ENCODE data around the gene DTNB. TPM values are rescaled to one million over a fixed set of nuclear protein-coding genes. Genes with fewer than 3 reads are reported as not detected.

Gene DTNB
- total and polyA plus RNA-seq, 10 of the 15 experiments (the other 5 are each of a cell fraction or from before 2014, with no cell fraction given): 4.5 to 30.6 (median 11.9) TPM

DNA sequence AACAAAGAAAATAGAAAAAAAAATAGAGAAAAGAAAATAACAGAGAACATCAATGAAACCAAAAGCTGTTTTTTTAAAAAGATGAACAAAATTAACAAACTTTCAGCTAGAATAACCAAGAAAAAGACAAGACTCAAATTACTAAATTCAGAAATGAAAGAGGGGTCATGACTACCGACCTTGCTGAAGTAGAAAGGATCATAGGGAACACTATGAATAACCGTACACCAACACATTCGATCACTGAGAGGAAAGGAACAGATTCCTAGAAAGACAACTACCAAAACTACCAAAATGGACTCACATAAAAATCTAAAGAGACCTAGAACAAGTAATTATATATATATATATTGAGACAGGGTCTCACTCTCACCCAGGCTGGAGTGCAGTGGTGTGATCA, 37.4 kb upstream of the DTNB start:
- ATAC-seq: no peak
- TF ChIP-seq RAD51 (IDR thresholded peaks at IDR 0.05) (no peak), ZBTB40 (IDR thresholded peaks at IDR 0.05; ENCODE audit: borderline replicate concordance) (no peak), ZBTB33 (IDR thresholded peaks at IDR 0.05) (no peak), TARDBP (IDR thresholded peaks at IDR 0.05; ENCODE audit: borderline replicate concordance) (no peak), IRF4 (IDR thresholded peaks at IDR 0.05; ENCODE audit: low read depth, low read length) (no peak), RELA (IDR thresholded peaks at IDR 0.05; ENCODE audit: borderline replicate concordance, partially characterized antibody) (no peak), HDGF (IDR thresholded peaks at IDR 0.05) (no peak)
- TF ChIP-seq, protein P1, sequence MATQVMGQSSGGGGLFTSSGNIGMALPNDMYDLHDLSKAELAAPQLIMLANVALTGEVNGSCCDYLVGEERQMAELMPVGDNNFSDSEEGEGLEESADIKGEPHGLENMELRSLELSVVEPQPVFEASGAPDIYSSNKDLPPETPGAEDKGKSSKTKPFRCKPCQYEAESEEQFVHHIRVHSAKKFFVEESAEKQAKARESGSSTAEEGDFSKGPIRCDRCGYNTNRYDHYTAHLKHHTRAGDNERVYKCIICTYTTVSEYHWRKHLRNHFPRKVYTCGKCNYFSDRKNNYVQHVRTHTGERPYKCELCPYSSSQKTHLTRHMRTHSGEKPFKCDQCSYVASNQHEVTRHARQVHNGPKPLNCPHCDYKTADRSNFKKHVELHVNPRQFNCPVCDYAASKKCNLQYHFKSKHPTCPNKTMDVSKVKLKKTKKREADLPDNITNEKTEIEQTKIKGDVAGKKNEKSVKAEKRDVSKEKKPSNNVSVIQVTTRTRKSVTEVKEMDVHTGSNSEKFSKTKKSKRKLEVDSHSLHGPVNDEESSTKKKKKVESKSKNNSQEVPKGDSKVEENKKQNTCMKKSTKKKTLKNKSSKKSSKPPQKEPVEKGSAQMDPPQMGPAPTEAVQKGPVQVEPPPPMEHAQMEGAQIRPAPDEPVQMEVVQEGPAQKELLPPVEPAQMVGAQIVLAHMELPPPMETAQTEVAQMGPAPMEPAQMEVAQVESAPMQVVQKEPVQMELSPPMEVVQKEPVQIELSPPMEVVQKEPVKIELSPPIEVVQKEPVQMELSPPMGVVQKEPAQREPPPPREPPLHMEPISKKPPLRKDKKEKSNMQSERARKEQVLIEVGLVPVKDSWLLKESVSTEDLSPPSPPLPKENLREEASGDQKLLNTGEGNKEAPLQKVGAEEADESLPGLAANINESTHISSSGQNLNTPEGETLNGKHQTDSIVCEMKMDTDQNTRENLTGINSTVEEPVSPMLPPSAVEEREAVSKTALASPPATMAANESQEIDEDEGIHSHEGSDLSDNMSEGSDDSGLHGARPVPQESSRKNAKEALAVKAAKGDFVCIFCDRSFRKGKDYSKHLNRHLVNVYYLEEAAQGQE (IDR thresholded peaks at IDR 0.05; ENCODE audit: low read depth, low read length): no peak
- H2AFZ ChIP-seq (ENCODE audit: control insufficient read depth, low read depth, low read length): no peak overlapping the region
- H4K20me1 ChIP-seq (ENCODE audit: control insufficient read depth, insufficient read depth): no peaks in the 10 kb centered on the region
- H3K79me2 ChIP-seq (ENCODE audit: control insufficient read depth, insufficient read depth, low read length): no peaks in the 10 kb centered on the region
- H3K9me3 ChIP-seq (replicated peaks; ENCODE audit: control insufficient read depth, insufficient read depth, low read length): no peaks in the 10 kb centered on the region
- no TSS peak for BruUV-seq (replicated peaks)
- ChIA-PET RAD21 (ENCODE audit: unreplicated experiment) (no interaction called here), SMC1A (ENCODE audit: uncharacterized antibody, unreplicated experiment) (interaction anchor here (0.6 to 3.8 kb wide), 4 partner anchors 9 to 798 kb away, joined by 3 to 18 read pairs (median 3); no protein-coding TSS in a partner anchor), POLR2A (no interaction called here), CTCF (interaction anchor here (4.2 to 4.3 kb wide), 2 partner anchors 10 to 103 kb away, joined by 17 to 31 read pairs; no protein-coding TSS in a partner anchor)
- H3K9ac ChIP-seq (ENCODE audit: control insufficient read depth, insufficient read depth, low read length): no peak overlapping the region
- H3K36me3 ChIP-seq (ENCODE audit: control insufficient read depth in 2 of 2, insufficient read depth in 2 of 2, low read length in 1 of 2): no peaks in the 10 kb centered on the region
- no peak for DNase-seq (ENCODE audit: low read depth, low spot score)
- 22% methylated on average over 3 of the region's 3 CpGs for WGBS (ENCODE audit: insufficient coverage, insufficient replicate concordance, low lambda C conversion rate, missing lambda C conversion rate)
- H3K27ac ChIP-seq (ENCODE audit: control insufficient read depth, insufficient read depth): no peak overlapping the region
- intact Hi-C loops (cut with micrococcal nuclease; ENCODE audit: unreplicated experiment) (no loop called here), in situ Hi-C loops (cut with MboI) (no loop called here)
- H3K4me2 ChIP-seq (ENCODE audit: control insufficient read depth, insufficient read depth): 0 out of 2 replicates have a peak overlapping the region, but pooled peaks have one; percentile 9
- peaks cover 6% of the 10 kb centered on the region for H3K4me1 ChIP-seq (ENCODE audit: control insufficient read depth, insufficient read depth, low read length)
- no peak overlapping the region for H3K4me3 ChIP-seq
- no peaks in the 10 kb centered on the region for H3K27me3 ChIP-seq (replicated peaks in 1 of 2; ENCODE audit: control insufficient read depth in 2 of 2, insufficient read depth in 2 of 2, low read length in 1 of 2)
- FAIRE-seq: no peak

Measured in GM12878 (cell line).